Tibial nerve (tissue), 4 donors: Measurements from ENCODE around the gene KCNK13. TPM values are rescaled to one million over a fixed set of nuclear protein-coding genes. Genes with fewer than 3 reads are reported as not detected.

Experiments
- DNase-seq, 2 donors: peaks; one replicate each; pipeline ENCODE4 v3.0.0-alpha.2; 2019; ENCODE audit warnings: low spot score in 2 of 2
- H3K27ac ChIP-seq, 4 donors: fragments of 200-600 bp; sonication (generic) in 3 of 4; one replicate each; pipeline ENCODE4 v1.5.1; 2017 to 2019; ENCODE audit warnings: mild to moderate bottlenecking in 1 of 4
- H3K27me3 ChIP-seq, 2 donors: fragments of 200-600 bp; sonication (generic) in 1 of 2; one replicate each; pipeline versions ENCODE4 v1.5.1 to v1.6.0; 2017 to 2019
- H3K36me3 ChIP-seq, 3 donors: fragments of 200-600 bp; sonication (generic); one replicate each; pipeline ENCODE4 v1.5.1; 2018 to 2019
- H3K4me1 ChIP-seq, 4 donors: fragments of 200-600 bp; sonication (generic) in 3 of 4; one replicate each; pipeline ENCODE4 v1.5.1; 2017 to 2019
- H3K4me3 ChIP-seq, 4 donors: fragments of 200-600 bp; sonication (generic) in 3 of 4; one replicate each; pipeline ENCODE4 v1.5.1; 2017 to 2019; ENCODE audit warnings: mild to moderate bottlenecking in 1 of 4, moderate library complexity in 1 of 4
- H3K9me3 ChIP-seq, 4 donors: fragments of 200-600 bp; sonication (generic) in 3 of 4; one replicate each; pipeline ENCODE4 v1.5.1; 2017 to 2019
- CTCF ChIP-seq, 5 experiments: fragments of 200-600 bp in 3 of 5; fragments of 450-650 bp in 2 of 5; sonication (generic) in 3 of 5; IDR thresholded peaks; one replicate each; pipeline ENCODE4 v1.5.1; 2016 to 2019; ENCODE audit warnings: antibody characterized with exemption in 5 of 5, mild to moderate bottlenecking in 3 of 5, moderate library complexity in 2 of 5
- EP300 ChIP-seq, 2 donors: sonication (generic); formaldehyde crosslinking; IDR thresholded peaks; one replicate each; pipeline ENCODE4 v1.6.1; 2017; ENCODE audit warnings: antibody characterized with exemption in 2 of 2, mild to moderate bottlenecking in 1 of 2
- POLR2A ChIP-seq, 2 donors: fragments of 450-650 bp; IDR thresholded peaks; one replicate each; pipeline ENCODE4 v1.6.1; 2017; ENCODE audit warnings: antibody characterized with exemption in 2 of 2, mild to moderate bottlenecking in 2 of 2, moderate library complexity in 2 of 2
- WGBS, 2 donors: methylation state at CpG; one replicate each; pipeline ENCODE4 v1.1.5; 2018; 5-methylcytosine and 5-hydroxymethylcytosine counted together
- total RNA-seq, 4 donors: library from RNA; depleted of rRNA; stranded (reverse); fragments of >200 nt; gene quantifications; one replicate each; pipeline ENCODE4 v1.1.0, GENCODE V29; 2016

The KCNK13 gene
- total RNA-seq, 4 donors from 2014 or later, result 0.20 to 3.6 (median 0.53) TPM

GRCh38 chr14:90132821-90133570, 71.2 kb downstream of the KCNK13 start:
- Histone ChIP-seq H3K27ac (no peak overlapping the region), H3K4me1 (no peaks in the 10 kb centered on the region), H3K36me3 (no peaks in the 10 kb centered on the region), H3K9me3 (no peaks in the 10 kb centered on the region), H3K27me3 (no peaks in the 10 kb centered on the region), H3K4me3 (no peak overlapping the region)
- TF ChIP-seq EP300 (IDR thresholded peaks at IDR 0.05) (no peak), POLR2A (IDR thresholded peaks at IDR 0.05) (no peak), CTCF (IDR thresholded peaks at IDR 0.05) (no peak)
- WGBS, 2 donors, result 77 to 82% methylated on average over 10 of the region's 10 CpGs
- no peak for DNase-seq

GRCh38 chr14:90136904-90137303, 75.1 kb downstream of the KCNK13 start:
- no peaks in the 10 kb centered on the region for H3K4me1 ChIP-seq
- H3K36me3 ChIP-seq, result no peaks in the 10 kb centered on the region
- 72 to 78% methylated on average over 4 of the region's 4 CpGs for WGBS, 2 donors
- H3K4me3 ChIP-seq, result no peak overlapping the region
- no peak for DNase-seq
- no peak for TF ChIP-seq CTCF (IDR thresholded peaks at IDR 0.05)
- no peak for TF ChIP-seq EP300 (IDR thresholded peaks at IDR 0.05)
- no peak for TF ChIP-seq POLR2A (IDR thresholded peaks at IDR 0.05)
- H3K27me3 ChIP-seq, result no peaks in the 10 kb centered on the region
- no peaks in the 10 kb centered on the region for H3K9me3 ChIP-seq
- no peak overlapping the region for H3K27ac ChIP-seq

DNA sequence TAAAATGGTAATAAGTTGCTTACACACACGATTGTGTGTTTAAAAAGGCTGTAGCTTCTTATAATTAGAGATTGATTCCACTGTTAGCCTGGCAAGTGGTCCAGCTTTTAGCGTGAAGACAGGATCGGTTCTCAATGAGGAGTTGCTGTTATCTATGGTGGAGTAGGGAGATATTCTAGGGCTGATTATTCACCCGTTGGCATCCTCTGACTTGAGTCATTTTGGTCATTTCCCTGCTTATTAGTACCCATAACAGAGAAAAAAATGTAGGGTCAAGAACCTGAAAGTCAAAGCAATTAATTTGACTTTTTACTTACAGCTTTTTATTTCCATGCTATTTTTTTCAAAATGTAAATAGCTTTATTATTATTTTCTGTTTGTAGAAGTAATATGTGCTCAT, 76.0 kb downstream of the KCNK13 start:
- Histone ChIP-seq H3K27me3 (no peaks in the 10 kb centered on the region), H3K4me1 (no peaks in the 10 kb centered on the region), H3K4me3 (no peak overlapping the region), H3K9me3 (no peaks in the 10 kb centered on the region), H3K27ac (no peak overlapping the region), H3K36me3 (no peaks in the 10 kb centered on the region)
- DNase-seq, result no peak
- no peak for TF ChIP-seq CTCF (IDR thresholded peaks at IDR 0.05)
- TF ChIP-seq POLR2A (IDR thresholded peaks at IDR 0.05), result no peak
- TF ChIP-seq EP300 (IDR thresholded peaks at IDR 0.05), result no peak
- 79 to 81% methylated on average over 4 of the region's 4 CpGs for WGBS, 2 donors

DNA sequence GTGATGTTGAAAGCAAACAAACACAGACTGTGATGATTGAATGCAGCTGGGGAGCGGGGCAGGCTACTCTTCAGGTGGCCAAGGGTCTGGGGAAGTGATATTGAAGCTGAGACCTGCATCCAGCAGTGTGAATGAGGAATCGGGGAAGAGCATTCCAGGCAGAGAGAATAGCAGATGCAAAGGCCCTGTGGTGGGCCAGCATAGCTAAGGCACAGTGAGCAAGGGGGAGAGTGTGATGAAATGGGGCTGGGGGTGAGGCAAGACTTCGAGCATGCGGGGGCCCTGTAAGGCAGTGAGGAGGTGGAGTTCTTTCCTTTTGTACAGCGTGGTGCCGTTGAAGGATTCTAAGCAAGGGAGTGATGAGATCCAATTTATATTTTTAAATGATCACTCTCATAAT, 77.4 kb downstream of the KCNK13 start:
- no peaks in the 10 kb centered on the region for H3K4me1 ChIP-seq
- DNase-seq, result no peak
- no peak overlapping the region for H3K27ac ChIP-seq
- no peaks in the 10 kb centered on the region for H3K36me3 ChIP-seq
- H3K27me3 ChIP-seq, result no peaks in the 10 kb centered on the region
- H3K9me3 ChIP-seq, result no peaks in the 10 kb centered on the region
- H3K4me3 ChIP-seq, result no peak overlapping the region
- WGBS, 2 donors, result 90 to 93% methylated on average over 6 of the region's 6 CpGs
- TF ChIP-seq POLR2A (IDR thresholded peaks at IDR 0.05) (no peak), CTCF (IDR thresholded peaks at IDR 0.05) (no peak), EP300 (IDR thresholded peaks at IDR 0.05) (no peak)

GRCh38 chr14:90140298-90140955, 78.6 kb downstream of the KCNK13 start:
- Histone ChIP-seq H3K4me3 (no peak overlapping the region), H3K36me3 (no peaks in the 10 kb centered on the region), H3K27me3 (no peaks in the 10 kb centered on the region), H3K4me1 (no peaks in the 10 kb centered on the region), H3K9me3 (no peaks in the 10 kb centered on the region), H3K27ac (no peak overlapping the region)
- DNase-seq, result no peak
- TF ChIP-seq EP300 (IDR thresholded peaks at IDR 0.05) (no peak), POLR2A (IDR thresholded peaks at IDR 0.05) (no peak), CTCF (IDR thresholded peaks at IDR 0.05) (no peak)
- 42 to 56% methylated on average over 12 of the region's 12 CpGs for WGBS, 2 donors
